Panc1 (cell line): ENCODE measurements around the gene UPF2.

Source experiments
- CTCF ChIP-seq: fragments of 450-650 bp; IDR thresholded peaks from 2 replicates; pipeline ENCODE4 v1.5.1; 2017; ENCODE audit warnings: mild to moderate bottlenecking
- POLR2AphosphoS5 ChIP-seq: IDR thresholded peaks from 2 replicates; pipeline ENCODE4 v1.6.1; 2012; ENCODE audit warnings: mild to moderate bottlenecking, low read depth, low read length, moderate library complexity
- REST ChIP-seq, 2 experiments: IDR thresholded peaks; 2 replicates each; pipeline ENCODE4 v1.6.1; 2011 to 2012; ENCODE audit warnings: low read depth in 2 of 2, control low read depth in 1 of 2, low read length in 1 of 2, mild to moderate bottlenecking in 1 of 2, moderate library complexity in 1 of 2; ENCODE audit not compliant: insufficient read depth in 1 of 2
- SIN3A ChIP-seq: IDR thresholded peaks from 2 replicates; pipeline ENCODE4 v1.6.1; 2012; ENCODE audit warnings: low read depth, mild to moderate bottlenecking, low read length, moderate library complexity, borderline replicate concordance; ENCODE audit not compliant: insufficient read depth

GRCh38 chr10:11931038-11931437 is 111.6 kb downstream of the UPF2 start:
- TF ChIP-seq CTCF (no peak), REST (IDR thresholded peaks at IDR 0.05; ENCODE audit: insufficient read depth in 1 of 2, low read depth in 2 of 2, low read length in 1 of 2) (no peak), POLR2AphosphoS5 (no peak), SIN3A (no peak)
